ENCODE measurements around the gene ITPR2.

DNA sequence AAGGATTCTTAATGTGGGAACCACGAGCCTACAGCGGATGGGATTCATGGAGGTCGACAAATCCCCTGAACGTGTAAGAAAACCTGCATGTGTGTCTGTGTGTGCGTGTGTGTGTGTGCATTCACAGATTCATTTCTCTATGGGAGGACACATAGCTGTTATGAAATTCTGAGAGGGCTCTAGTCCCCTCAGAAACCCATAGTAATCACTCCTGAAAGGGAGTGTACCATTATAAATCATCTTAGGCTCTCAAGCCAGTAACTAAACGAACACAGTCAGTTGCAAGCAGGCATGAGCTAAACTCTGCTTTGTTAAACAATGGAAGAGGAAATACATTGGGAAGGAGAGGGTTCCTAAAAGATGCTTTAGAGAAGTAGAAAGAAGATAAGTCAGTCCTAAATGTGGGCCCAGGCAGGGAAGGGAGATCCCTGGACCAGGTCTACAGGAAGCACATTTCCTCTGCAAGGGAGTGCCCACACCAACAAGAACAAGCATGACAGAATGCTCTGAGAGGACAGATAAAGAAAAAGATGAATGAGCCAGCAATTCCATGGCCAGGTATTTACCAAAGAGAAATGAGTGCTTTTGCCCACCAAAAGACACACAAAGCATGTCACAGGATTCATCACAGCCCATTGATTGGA, 91.3 kb downstream of the ITPR2 start:
- TF ChIP-seq, protein P1, sequence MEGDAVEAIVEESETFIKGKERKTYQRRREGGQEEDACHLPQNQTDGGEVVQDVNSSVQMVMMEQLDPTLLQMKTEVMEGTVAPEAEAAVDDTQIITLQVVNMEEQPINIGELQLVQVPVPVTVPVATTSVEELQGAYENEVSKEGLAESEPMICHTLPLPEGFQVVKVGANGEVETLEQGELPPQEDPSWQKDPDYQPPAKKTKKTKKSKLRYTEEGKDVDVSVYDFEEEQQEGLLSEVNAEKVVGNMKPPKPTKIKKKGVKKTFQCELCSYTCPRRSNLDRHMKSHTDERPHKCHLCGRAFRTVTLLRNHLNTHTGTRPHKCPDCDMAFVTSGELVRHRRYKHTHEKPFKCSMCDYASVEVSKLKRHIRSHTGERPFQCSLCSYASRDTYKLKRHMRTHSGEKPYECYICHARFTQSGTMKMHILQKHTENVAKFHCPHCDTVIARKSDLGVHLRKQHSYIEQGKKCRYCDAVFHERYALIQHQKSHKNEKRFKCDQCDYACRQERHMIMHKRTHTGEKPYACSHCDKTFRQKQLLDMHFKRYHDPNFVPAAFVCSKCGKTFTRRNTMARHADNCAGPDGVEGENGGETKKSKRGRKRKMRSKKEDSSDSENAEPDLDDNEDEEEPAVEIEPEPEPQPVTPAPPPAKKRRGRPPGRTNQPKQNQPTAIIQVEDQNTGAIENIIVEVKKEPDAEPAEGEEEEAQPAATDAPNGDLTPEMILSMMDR (conservative IDR thresholded peaks at IDR 0.05; ENCODE audit: low read length), result no peak
- TF ChIP-seq EZH2phosphoT487 (IDR thresholded peaks at IDR 0.05; ENCODE audit: borderline replicate concordance, low read depth, low read length), result no peak
